Astrocyte of the cerebellum (primary cell): ENCODE data around the gene ILF2.

Experiments used
- DNase-seq: peaks from one replicate; pipeline ENCODE4 v3.0.0-alpha.2; 2011; ENCODE audit warnings: low read depth
- H3K4me3 ChIP-seq: 2 replicates; pipeline ENCODE4 v1.5.1; 2011; ENCODE audit warnings: mild to moderate bottlenecking, low read depth, low read length, moderate library complexity
- CTCF ChIP-seq: IDR thresholded peaks from 2 replicates; pipeline ENCODE4 v1.5.1; 2012; ENCODE audit warnings: low read length, low read depth, moderate library complexity, mild to moderate bottlenecking; ENCODE audit errors: missing control alignments
- in situ Hi-C: cut with HindIII; loops from 2 replicates; pipeline ENCODE4 v1.10.0; 2017; ENCODE audit warnings: low sequenced_read_pairs

Gene ILF2

GRCh38 chr1:153659175-153659534 lies 11.6 kb downstream of the ILF2 start:
- DNase-seq: no peak
- H3K4me3 ChIP-seq: peak overlapping the region; percentile 60
- TF ChIP-seq CTCF: no peak
- in situ Hi-C loops: no loop called here

GRCh38 chr1:153658400-153659174 lies 12.2 kb downstream of the ILF2 start, which contains the start of gene SNAPIN:
TSS of gene SNAPIN (plus strand) at chr1:153658703. CDS start at chr1:153658744, 41 bp downstream.
- in situ Hi-C loops: no loop called here
- peak within 1 kb of the TSS; percentile 60 for H3K4me3 ChIP-seq
- no peak for TF ChIP-seq CTCF
- DNase-seq: peak; percentile 74

GRCh38 chr1:153655333-153655732 lies 15.5 kb downstream of the ILF2 start:
- in situ Hi-C loops: no loop called here
- no peak for TF ChIP-seq CTCF

GRCh38 chr1:153652805-153653500 lies 17.8 kb downstream of the ILF2 start:
- DNase-seq: no peak
- no peak overlapping the region for H3K4me3 ChIP-seq
- in situ Hi-C loops: no loop called here
- TF ChIP-seq CTCF: no peak

More at GRCh38 chr1:153655333-153655732, 15.5 kb downstream of the ILF2 start:
- H3K4me3 ChIP-seq: no peak overlapping the region
- no peak for DNase-seq

GRCh38 chr1:153651771-153652170 lies 19.0 kb downstream of the ILF2 start:
- in situ Hi-C loops: no loop called here
- no peak overlapping the region for H3K4me3 ChIP-seq
- DNase-seq: no peak
- TF ChIP-seq CTCF: no peak

- no peak for TF ChIP-seq CTCF
- in situ Hi-C loops: no loop called here
- no peak overlapping the region for H3K4me3 ChIP-seq
- DNase-seq: no peak
Measured at GRCh38 chr1:153649863-153650235, 20.9 kb downstream of the ILF2 start.
